Endometrial microvascular endothelial cells (primary cell): ENCODE results near the gene PCSK5. TPM values are rescaled to one million over a fixed set of nuclear protein-coding genes. Genes with fewer than 3 reads are reported as not detected.
"Not testable (repeated sequence)": the region's sequence is repeated elsewhere in the genome, so short reads cannot be mapped to it uniquely, and the experiment has no call there.

Experiments used
- in situ Hi-C: cut with HindIII; loops from 2 replicates; pipeline ENCODE4 v1.10.0; 2017; ENCODE audit warnings: low sequenced_read_pairs, low pct_unique_long_range_greater_than_20kb; ENCODE audit errors: inconsistent ontology term
- total RNA-seq: library from RNA; depleted of rRNA; stranded (reverse); fragments of >200 nt; gene quantifications from one replicate; pipeline ENCODE4 v1.2.3, GENCODE V29; 2015; ENCODE audit errors: inconsistent ontology term

Gene PCSK5
- total RNA-seq, 1 donor from 2014 or later = 4.9 TPM

- in situ Hi-C loops = no loop called here
Observed at GRCh38 chr9:76302947-76303550, 412.6 kb downstream of the PCSK5 start.

DNA sequence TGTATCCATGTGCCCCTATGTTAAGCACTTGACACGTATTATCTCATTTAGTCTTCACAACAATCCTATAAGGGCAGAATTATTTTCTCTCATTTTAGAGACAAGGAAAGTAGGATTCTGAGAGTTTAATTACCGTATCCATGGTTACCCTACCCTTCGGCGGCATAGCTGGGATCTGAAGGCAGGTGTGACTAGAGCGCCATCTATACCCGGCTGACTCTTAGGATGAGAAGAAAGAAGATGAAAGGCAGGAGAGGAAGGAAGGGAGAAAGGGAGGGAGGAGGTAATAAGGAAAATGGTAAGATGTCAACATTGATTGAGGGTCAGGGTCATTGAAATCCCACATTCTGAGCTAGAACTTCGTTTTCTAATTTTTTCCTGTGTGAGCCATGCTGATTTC is 416.6 kb downstream of the PCSK5 start:
- in situ Hi-C loops = not testable (repeated sequence)

DNA sequence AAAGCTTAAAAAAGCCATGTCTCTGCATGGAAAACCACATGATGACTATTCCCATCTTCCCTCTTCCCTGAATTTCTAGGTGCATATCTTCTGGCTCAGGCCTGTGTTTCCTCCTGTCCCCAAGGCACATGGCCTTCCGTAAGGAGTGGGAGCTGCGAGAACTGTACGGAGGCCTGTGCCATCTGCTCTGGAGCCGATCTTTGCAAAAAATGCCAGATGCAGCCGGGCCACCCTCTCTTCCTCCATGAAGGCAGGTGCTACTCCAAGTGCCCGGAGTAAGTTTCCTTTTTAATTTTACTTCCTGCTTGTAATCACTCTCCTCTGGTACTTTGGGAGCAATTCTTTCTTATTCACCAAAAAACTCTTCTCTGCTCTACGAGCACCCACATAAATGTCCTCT is 420.1 kb downstream of the PCSK5 start:
- in situ Hi-C loops = no loop called here

DNA sequence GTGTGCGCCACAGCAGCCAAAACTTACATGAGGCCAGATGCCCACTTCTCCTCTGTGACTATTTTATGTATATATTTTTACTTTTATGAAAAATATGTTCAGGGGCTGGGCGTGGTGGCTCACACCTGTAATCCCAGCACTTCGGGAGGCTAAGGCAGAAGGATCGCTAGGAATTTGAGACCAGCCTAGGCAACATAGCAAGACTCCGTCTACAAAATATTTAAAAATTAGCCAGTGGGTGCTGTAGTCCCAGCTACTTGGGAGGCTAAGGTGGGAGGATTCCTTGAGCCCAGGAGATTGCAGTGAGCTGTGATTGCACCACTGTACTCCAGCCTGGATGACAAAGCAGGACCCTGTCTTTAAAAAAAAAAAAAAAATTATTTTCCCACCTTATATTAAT is 420.5 kb downstream of the PCSK5 start:
- in situ Hi-C loops = no loop called here

- in situ Hi-C loops = no loop called here
Observed at GRCh38 chr9:76311537-76311936, 421.1 kb downstream of the PCSK5 start.

GRCh38 chr9:76313771-76314170 is 423.3 kb downstream of the PCSK5 start:
- in situ Hi-C loops = no loop called here

- in situ Hi-C loops = no loop called here
Observed at GRCh38 chr9:76314321-76314720, 423.8 kb downstream of the PCSK5 start.

DNA sequence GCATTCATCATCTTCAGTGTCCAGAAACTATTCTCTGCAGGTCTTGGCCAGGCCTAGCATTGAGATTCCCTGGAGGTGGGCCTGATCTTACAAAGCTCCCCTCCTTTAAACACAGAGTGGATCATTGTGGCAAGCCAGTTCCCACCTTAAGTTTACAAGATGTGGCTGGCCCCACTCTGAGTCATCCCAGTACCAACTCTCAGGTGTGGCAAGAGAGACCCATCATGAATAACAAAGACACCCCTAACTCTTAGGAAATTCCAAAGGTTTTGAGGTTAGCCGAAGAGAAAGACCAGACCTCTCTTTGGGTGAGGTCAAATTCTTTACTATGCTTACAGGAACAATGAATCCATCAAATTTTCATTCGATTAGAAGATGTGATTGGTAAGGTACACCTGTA is 425.6 kb downstream of the PCSK5 start:
- in situ Hi-C loops = no loop called here

GRCh38 chr9:76319466-76319865 is 429.0 kb downstream of the PCSK5 start:
- in situ Hi-C loops = not testable (repeated sequence)

DNA sequence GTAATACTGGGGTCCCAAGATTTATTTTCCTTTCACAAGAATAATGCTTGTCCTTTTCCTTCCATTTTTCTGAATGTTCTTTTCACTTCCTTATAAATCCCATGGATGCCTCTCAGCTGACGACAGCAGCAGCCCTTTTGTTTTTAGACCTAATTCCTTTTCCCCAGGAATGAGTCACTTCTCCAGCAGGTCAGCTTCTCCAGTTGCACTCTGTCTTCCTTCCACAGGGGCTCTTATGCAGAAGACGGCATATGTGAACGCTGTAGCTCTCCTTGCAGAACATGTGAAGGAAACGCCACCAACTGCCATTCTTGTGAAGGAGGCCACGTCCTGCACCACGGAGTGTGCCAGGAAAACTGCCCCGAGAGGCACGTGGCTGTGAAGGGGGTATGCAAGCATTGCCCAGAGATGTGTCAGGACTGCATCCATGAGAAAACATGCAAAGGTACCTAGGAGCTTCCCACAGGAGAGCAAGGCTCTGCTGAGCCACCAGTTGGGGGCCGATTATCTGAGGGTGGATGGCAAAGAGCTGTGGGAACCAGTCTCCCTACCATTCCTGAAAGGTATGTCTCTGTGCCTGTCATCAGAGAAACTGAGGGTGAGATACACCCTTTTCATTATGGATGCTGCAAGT is 430.8 kb downstream of the PCSK5 start:
- in situ Hi-C loops = no loop called here

DNA sequence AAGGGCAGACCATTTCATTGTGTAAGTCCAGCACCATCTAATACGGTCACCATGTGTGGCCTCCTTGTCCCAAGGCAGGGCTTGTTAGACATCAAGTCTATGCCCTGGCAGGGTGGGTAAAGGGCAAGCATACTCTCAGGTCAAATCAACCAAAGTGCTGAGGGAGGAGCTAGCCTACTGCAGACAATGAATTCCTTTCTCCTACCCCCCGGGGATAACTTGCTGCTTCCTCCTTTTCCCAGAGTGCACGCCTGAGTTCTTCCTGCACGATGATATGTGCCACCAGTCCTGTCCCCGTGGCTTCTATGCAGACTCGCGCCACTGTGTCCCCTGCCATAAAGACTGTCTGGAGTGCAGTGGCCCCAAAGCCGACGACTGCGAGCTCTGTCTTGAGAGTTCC is 432.3 kb downstream of the PCSK5 start:
- in situ Hi-C loops = no loop called here

DNA sequence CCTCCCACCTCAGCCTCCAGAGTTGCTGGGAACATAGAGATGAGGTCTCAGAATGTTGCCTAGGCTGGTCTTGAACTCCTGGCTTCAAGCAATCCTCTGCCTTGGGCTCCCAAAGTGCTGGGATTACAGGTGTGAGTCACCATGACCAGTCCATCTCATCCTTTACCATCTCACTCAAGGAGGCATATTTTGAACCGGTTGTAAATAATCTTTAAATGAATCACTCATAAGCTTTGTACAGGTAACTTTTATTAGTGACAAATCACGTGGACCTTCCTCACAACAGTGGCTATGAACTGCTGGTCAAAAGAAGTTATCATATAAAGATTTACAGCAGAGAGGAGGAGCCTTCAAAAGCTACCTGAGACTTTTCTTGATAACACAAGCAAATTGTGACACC is 433.0 kb downstream of the PCSK5 start:
- in situ Hi-C loops = no loop called here

DNA sequence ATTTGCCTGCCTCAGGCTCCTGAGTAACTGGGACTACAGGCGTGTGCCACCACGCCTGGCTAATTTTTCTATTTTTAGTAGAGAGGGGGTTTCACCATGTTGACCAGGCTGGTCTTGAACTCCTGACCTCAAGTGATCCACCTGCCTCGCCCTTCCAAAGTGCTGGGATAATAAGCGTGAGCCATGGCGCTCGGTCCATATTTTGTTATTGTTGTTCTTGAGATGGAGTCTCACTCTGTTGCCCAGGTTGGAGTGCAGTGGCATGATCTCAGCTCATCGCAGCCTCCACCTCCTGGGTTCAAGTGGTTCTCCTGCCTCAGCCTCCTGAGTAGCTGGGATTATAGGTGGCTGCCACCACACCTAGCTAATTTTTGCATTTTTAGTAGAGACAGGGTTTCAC is 433.6 kb downstream of the PCSK5 start:
- in situ Hi-C loops = not testable (repeated sequence)

- in situ Hi-C loops = no loop called here
Observed at GRCh38 chr9:76330034-76330433, 439.6 kb downstream of the PCSK5 start.

- in situ Hi-C loops = no loop called here
Observed at GRCh38 chr9:76333388-76333787, 442.9 kb downstream of the PCSK5 start.

GRCh38 chr9:76333964-76334363 is 443.5 kb downstream of the PCSK5 start:
- in situ Hi-C loops = no loop called here

GRCh38 chr9:76336027-76336426 is 445.6 kb downstream of the PCSK5 start:
- in situ Hi-C loops = no loop called here

DNA sequence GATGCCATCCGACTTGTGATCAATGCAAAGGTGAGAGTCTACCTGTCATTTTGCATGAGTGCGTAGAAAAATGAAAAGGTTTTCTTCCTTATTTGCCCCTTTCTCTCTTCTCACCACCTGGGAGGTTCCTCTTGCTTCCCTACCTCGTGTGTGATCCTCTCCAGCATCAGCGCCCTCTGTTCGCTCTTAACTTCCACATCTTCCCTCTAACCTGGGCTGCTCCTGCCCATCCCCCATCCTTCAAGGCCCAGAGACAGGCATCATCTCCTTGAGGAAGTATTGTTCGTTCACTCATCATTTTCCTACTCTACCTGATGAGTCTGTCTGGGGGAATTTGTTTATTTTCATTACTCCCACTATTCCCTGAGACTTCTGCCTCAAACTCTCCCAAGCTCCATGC is 447.9 kb downstream of the PCSK5 start:
- in situ Hi-C loops = no loop called here

GRCh38 chr9:76341616-76342015 is 451.1 kb downstream of the PCSK5 start:
- in situ Hi-C loops = no loop called here

DNA sequence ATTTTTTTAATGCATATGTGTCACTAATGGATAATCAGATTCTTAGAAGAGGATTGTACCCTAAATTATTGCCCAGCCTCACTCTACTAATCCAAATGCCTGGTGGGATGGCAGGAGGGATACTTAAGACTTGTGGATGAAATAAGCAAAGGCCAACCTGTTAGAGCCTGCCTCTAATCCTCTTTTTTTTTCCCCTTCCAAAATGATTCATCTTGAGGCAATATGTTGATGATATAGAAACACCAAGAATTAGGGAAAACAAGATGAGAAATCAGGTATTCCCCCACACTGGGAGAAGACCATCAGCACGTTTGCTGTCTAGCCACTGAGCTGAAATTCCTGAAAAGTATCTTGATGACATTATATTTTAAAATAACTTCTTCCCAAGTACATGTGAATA is 451.7 kb downstream of the PCSK5 start:
- in situ Hi-C loops = no loop called here

- in situ Hi-C loops = no loop called here
Observed at GRCh38 chr9:76342858-76343257, 452.4 kb downstream of the PCSK5 start.
